HG02852 (cell line): ENCODE measurements around the gene BOD1.

Experiments used
- ATAC-seq: cut with Tn5 transposase; IDR thresholded peaks from one replicate; pipeline ENCODE4 v1.9.1; 2021; ENCODE audit warnings: mild to moderate bottlenecking, moderate library complexity; ENCODE audit not compliant: unreplicated experiment

BOD1 gene

DNA sequence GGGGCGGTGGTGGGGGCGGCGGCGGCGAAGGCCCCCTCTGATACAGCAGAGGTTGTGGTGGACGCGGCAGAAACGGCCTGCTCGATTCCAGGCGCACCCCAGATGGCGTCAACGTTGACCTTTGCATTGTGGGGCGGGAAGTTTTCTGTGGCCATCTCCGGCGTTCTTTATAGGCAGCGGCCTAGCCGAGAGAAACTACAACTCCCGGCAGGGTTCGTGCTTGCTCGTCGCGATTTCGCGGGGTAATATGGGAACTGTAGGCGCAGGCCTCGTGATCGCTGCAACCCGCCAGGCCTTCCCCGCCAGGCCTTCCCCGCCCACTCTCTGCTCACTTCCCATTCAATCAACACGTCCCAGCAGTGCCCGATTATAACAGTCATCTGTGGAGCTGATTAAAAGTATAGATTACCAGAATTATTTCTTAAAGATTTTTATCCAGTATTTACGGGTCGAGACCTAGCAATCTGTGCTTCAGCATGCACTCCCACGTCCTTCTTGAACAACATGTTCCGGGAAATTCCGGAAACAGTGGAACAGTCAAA is at the start of gene BOD1:
Gene BOD1, minus strand, starts transcription at position 74 of the 542 bp plus-strand sequence. CDS start 214 bp downstream, outside the sequence.
- ATAC-seq = peak; percentile 93

DNA sequence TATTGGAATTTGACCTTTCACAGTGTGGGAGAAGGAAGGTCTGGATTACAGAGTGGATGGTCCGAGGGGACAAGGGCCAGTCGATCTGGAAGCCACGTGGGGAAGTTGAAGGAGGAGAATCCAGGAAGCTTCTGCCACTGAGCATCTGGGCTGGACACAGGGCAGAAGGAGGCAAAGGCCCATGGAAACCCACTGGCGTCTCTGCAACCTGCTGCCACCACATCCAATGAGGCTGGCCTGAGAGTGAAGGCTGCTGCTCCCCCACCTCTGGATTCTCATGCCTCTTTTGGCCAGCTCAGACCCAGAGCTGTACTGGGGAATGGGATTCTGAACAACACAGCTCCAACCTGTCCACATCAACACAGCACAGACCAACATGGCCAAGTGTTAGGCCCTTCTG is 48.9 kb upstream of the BOD1 start:
- ATAC-seq = no peak

GRCh38 chr5:173664154-173664526 is 47.7 kb upstream of the BOD1 start:
- ATAC-seq = no peak

- no peak for ATAC-seq
These were observed 47.1 kb upstream of the BOD1 start for GRCh38 chr5:173663352-173664153.

GRCh38 chr5:173662581-173663351 is 46.3 kb upstream of the BOD1 start:
- ATAC-seq = no peak

- no peak for ATAC-seq
These were observed 44.2 kb upstream of the BOD1 start for GRCh38 chr5:173660481-173661280.

DNA sequence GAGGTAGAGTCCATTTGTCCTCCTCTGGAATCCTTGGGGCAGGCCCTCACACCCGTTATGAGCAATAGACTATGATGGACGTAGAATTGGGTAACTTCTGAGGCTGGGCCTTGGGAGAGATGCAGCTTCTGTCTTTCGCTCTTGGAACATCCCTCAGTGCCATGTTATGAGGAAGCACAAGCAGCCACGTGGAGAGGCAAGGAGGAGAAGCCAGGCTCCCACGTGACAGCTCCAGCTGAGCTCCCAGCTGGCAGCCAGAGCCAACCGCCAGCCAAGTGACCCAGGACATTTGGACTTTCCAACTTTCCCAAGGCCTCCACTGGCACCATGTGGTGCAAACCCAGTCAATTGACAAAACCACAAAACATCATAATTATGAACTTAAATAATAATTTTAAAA is 43.0 kb upstream of the BOD1 start:
- no peak for ATAC-seq

- ATAC-seq = no peak
These were observed 41.4 kb upstream of the BOD1 start for GRCh38 chr5:173657741-173658356.

GRCh38 chr5:173655196-173655797 is 38.8 kb upstream of the BOD1 start:
- no peak for ATAC-seq

DNA sequence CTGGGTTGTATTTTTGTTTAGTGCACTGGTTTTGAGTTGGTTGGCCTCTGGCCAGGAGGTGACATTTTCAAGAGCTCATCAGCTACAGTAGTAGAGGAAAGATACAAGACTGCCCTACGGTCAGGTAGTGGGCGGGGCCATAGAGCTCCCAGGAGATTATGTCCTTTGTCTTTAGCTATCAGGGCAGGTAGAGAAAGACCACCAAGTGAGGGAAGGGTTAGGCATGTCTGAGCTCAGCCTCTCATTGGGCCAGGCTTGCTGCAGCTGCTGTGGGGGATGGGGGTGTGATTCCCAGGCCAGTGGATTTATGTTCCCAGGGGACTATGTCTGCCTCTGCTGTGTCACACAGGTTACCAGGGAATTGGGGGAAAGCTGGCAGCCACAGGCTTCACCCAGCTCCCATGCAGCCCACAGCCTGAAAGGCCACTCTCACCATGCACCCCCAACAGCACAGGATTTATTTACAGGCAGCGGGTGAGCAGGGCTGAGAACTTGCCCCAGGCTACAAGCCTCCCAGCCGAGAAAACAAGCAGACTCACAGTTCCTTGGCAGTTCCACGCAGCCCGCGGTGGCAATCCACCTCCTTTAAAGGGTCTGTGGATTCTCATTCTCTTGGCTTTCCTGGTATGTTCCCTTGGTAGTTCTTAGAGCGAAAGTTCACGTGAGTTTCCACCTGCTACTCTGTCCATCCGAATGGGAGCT is 37.5 kb upstream of the BOD1 start:
- no peak for ATAC-seq

DNA sequence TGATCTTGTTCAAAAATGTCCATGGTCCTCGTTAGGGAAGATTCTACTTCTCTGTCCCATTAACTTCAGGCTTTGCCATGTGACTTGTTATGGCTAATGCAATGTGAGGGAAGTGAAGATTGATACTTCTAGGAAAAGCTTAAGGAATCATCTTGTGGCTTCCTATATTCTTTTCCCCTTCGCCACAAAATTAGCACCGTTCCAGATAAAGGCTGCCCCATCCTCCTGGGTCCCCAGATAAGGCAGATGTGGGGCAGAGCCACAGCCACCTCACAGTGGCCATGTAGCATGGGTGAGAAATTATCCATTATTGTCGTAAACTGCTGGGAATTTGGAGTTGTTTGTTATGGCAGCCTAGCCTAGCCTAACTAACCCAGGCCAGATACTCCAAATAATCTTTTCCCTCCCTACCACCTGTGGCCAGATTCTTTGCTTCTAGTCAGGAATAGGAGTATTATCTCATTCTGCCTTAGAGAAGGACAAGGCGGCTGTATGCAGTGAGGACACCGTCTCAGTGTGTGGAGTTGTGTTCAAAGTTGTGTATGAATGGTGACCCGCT is 31.9 kb upstream of the BOD1 start:
- ATAC-seq = no peak

GRCh38 chr5:173646692-173647091 is 30.2 kb upstream of the BOD1 start:
- no peak for ATAC-seq

DNA sequence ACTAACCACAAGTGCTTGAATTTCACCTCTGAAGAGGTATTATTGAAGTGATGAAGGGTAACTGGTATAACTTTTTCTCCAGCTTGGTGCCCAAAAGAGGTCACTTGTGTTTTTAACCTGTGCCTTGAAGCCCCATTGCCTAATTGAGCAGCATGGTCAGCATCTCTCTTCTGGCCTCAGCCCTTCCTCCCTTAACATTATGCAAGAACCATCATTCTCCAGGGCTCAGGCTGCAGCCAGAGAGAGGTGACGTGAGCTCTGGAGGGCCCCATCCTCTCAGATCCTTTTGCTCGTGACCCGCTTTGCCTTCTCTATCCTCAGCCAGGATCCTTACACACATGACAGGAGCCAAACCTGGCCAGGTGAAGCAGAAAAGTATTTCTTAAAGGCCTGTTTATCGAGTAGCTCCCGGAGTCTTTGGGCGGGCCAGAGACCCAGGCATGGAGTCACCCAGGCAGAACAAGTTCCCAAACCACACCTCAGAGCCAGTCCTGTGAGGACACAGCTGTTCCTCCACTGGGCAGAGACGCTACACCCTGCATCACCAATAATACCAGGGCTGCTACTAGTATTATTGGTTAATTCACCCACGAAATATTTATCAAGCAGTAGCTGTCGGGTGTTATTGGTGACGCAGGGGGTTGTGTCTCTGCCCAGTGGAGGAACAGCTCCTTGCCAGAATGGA is 29.6 kb upstream of the BOD1 start:
- ATAC-seq = no peak

- ATAC-seq = no peak
These were observed 29.0 kb upstream of the BOD1 start for GRCh38 chr5:173645437-173645807.

DNA sequence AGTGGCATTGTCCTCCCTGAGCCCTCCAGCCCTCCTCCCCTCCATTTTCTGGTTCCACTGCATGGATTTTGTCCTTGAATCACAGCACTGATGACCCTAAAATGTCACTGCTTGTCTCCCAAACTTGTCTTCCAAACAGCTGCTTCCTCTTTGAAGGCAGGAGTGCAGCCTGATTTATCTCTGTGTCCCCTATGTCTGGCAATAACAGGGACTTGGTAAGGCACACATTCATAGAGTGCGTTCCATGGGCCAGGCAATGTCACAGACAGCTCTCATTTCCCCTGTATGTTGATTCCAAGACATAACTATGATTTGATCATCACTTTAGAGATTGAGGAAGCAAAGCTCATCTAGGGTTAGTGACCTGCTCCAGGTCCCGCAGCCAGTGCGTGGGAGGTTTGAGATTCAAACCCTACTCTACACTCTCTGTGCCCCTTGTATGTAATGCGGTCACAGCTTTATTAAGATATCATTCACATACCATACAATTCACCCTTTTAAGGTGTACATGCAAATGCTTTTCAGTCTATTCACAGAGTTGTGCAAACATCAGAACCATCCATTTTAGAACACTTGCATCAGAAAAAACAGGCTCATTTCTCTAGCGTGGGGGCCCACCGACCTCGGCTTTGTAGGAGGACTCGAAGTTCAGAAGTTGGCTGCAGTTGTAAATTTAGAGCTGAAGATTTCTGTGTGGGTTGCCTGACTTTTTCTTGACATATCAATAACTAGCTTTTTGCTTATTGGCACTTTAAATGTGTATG is 28.4 kb upstream of the BOD1 start:
- no peak for ATAC-seq

GRCh38 chr5:173643964-173644363 is 27.5 kb upstream of the BOD1 start:
- peak; percentile 85 for ATAC-seq

- no peak for ATAC-seq
These were observed 26.5 kb upstream of the BOD1 start for GRCh38 chr5:173642895-173643481.
